ENCODE measurements around the gene HSD17B11.

DNA sequence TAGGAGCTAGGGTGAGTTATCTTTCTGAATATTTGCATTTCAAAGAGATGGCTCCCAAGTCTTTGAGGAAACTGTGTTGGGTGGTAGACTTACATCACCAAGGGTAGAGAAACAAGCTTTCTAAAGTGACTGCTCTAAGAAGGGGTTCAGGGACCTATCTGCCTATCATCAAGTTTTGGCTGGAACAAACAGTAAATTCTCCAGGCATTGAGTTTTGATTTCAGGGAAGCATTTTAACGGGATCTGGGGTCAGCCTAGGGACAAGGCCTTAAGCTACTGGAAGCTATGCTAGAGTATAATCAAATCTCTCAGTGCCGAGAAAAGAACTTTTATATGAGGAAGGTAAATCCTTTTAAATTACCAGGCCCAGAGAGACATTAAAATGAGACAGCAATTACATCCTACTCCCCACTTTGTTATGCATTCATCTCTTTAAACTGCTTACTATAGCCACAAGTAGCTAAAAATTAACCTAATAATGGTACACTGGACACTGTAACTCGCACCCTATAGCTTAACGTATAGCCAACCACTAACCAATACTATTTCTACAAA is 29.4 kb upstream of the HSD17B11 start:
- TF ChIP-seq CTCF (IDR thresholded peaks at IDR 0.05) (no peak), POLR2A (IDR thresholded peaks at IDR 0.05) (no peak)

Measured in esophagus squamous epithelium (tissue), 4 donors.